ENCODE measurements around the gene MELTF.

MELTF gene

DNA sequence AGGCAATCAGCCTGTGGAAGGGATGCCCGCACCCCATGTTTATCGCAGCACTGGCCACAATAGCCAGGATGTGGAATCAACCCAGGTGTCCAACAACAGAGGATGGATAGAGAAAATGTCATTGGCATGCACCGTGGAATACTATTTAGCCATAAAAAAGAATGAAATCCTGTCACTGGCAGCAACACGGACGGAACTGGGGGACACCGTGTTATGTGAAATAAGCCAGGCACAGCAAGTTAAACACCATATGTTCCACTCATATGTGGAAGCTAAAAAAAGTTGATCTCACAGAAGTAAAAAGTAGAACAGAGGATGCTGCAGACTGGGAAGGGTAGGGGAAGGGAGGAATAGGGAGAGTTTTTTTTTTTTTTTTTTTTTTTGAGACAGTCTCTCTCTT, 15.6 kb downstream of the MELTF start:
- H3K4me3 ChIP-seq (ENCODE audit: low read length) = no peak overlapping the region
- DNase-seq (ENCODE audit: low read depth, low spot score) = no peak

DNA sequence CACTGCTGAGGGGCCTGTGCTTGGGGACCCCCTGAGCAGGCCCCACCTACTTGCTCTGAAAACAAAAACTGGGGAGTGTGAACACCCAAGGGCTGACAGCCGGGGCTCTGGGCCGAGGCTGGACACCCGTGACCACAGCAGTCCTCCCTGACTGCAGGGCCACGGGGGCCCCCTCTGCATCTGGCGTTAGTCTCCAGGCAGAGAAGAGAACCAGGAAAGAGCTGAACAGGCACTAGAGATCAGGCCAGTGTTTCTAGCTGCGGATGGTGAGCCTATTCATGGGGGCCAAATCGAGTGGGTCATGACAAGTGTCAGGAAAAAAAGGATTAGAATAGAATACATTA, 17.1 kb downstream of the MELTF start:
- H3K4me3 ChIP-seq (ENCODE audit: low read length) = no peak overlapping the region
- DNase-seq (ENCODE audit: low read depth, low spot score) = no peak

DNA sequence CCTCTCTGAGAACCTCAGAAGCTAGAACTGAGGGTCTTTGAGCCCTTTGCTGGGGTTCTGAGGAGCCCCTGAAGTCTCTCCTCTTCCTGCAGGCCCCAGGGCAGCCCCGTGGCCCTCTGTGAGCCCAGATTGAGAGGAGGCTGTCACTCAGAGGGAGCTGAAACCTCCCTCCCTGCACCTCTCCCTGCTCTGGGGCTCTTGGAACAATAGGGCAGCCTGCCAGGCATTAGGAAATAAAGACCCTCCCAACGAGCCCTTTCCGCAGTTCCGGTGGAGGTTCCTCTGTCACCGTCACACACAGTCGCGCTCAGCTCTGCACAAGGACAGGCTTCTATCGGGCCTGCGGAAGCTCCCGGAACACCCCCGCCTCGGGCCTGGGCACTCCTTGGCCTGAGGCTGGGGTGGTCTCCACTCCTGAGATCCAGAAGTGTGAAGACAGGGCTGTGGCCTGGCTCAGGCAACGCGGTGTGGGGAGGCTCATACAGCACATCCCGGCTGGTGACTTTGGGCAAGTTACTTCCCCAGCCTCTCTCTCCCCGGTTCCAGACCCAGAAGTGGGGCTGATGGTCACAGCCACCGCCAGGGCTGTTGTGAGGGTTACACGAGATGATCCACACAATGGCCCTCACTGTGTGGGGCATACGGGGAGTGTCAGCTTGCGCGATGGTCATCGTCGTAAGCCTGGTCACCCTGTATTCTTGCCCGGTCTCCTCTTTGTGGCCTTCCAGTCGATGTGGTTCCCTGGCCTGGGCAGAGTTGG, 17.7 kb downstream of the MELTF start:
- H3K4me3 ChIP-seq (ENCODE audit: low read length) = no peak overlapping the region
- no peak for DNase-seq (ENCODE audit: low read depth, low spot score)

DNA sequence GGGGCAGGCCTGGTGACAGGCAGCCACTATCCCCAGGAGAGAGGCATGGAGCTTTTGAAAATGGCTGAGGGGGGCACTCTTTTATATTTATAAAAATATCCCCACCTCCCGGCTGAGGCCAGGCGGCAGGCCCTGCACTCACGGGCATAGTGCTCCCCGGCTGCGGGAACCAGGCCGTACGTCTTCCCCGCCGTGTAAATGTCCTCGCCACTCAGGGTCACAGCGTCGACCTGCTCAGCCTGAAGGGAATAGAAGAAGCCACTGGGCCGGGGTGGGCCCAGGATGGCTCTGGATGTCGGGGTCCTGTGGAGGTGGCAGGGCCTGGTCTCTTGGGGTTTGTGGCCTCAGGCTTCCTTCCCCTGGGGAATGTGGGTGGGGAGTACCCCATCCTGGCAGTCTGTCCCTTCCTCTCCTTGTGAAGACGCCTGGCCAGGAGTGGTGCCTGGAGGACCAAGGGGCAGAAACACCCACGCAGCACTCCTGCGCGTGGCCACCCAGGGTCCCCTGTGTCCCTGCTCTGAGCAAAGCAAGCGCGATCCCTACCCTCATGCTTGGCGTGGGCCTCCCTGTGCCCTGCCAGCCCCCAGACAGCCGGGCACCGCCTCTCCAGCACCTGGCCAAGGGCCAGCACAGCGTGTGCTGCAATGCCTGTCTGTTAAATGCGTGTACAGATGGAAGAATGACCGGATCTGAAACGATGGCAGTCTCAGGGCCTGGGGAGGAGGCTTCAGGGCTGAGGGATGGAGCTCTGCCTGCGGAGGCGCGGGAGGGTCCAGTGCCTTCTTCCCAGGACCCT, 18.9 kb downstream of the MELTF start:
- H3K4me3 ChIP-seq (ENCODE audit: low read length) = no peak overlapping the region
- DNase-seq (ENCODE audit: low read depth, low spot score) = no peak

DNA sequence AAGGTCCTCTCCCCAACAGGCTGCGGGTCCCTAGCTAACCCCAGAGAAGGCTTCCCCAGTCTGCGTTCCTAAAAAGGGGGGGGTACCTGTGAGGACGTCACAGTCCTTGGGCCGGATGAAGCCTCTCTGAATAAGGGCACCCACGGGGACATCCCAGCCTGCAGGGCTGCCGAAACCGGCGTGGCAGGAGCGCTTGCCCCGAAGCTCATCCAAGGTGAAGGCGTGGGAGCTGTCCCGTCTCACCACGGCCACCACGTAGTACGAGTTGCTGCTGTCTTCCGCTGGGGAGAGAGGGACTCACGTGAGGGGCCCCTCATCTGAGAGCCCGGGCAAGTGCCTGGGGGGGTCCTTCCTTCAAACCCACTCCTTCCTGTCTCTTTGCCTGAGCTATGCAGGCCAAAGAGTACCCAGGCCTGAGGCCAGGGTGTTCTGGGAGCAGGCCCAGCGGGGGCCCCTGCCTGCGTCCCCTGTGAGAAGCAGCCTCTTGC, 20.0 kb downstream of the MELTF start:
- no peak overlapping the region for H3K4me3 ChIP-seq (ENCODE audit: low read length)
- DNase-seq (ENCODE audit: low read depth, low spot score) = no peak

DNA sequence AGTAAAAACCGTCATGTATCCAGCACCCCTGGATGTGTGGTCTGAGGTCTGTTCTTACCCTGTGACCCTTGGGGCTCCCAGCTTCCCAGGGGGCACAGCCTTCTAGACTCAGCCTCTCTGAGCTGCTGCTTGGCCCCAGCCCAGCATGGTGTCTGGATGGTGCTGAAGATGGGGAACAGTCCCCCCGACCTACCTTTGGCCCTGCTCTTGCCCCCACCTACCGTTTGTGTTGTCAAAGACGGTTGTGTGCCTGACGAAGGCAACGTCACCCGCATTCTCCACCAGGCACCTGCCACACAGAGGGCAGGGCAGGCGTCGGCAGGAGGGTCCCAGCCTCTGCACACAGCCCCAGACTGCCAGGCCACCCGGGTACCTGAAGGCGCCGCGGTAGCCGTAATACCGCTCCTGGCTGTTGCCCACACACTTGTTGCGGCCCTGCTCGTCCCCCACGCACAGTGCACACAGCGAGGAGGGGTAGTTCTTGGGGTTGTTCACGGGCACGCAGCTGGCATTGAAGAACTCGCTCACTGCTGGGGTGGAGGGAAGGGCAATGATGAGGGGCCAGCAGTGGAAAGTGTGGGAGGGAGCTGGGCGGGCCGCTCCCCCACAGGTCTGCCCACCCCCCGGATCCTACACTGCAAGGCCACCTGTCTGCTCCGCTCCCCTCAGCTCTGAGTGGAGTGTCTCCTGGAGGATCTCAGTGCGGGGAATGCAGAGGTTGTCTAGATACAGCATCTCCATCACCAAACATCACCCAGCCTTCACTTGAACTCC, 21.0 kb downstream of the MELTF start:
- no peak for DNase-seq (ENCODE audit: low read depth, low spot score)
- H3K4me3 ChIP-seq (ENCODE audit: low read length) = no peak overlapping the region

DNA sequence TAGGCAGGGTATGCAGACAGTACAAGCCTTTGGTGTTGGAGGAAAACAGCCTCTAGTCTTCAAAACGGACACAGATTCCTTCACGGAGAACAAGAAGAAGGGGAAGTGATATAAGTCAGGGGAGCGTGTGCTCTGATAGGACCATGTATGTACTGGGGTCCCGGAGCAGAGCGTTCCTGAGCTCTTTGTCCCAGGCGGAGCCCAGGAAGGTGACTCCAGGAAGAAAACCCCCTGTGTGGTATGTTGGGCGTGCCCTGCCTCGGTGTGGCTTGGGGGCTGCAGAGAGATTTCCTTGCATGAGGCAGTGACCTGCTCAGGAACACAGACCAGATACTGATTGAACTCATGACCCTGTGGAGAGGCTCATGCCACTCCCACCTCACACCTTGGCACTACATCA, 21.7 kb downstream of the MELTF start:
- DNase-seq (ENCODE audit: low read depth, low spot score) = no peak

DNA sequence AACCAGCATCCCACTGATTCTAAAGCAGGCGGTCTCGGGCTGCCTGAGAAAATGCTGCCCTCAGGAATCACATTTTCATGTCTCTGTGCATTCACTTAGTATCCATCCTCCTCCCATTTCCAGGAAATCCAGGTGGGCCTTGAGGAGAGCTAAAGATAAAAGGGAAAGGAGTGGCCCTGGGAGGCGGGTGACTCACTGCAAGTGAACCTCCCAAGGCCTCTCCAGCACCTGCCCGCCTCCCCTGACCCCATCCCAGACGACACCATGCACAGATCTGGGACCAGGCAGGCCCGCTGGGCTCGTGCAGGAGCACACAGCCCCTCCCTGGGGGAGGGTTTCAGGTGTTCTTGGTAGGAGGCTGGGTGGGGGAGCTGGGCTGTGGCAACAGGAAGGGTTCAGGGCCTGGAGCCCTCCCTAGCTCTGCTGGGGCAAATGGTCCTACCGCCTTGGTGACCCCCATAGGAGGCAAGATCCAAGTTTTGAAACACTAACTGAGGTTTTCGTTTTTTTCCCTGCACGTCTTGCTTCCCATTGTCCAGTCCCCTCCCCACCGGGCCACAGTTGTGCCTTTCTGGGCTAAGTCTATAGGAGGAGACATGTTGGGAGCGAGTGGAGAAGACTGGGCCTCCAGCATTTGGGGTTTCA, 22.2 kb downstream of the MELTF start:
- no peak for DNase-seq (ENCODE audit: low read depth, low spot score)
- no peak overlapping the region for H3K4me3 ChIP-seq (ENCODE audit: low read length)

More for the DNA sequence above, 21.7 kb downstream of the MELTF start:
- H3K4me3 ChIP-seq (ENCODE audit: low read length) = no peak overlapping the region

DNA sequence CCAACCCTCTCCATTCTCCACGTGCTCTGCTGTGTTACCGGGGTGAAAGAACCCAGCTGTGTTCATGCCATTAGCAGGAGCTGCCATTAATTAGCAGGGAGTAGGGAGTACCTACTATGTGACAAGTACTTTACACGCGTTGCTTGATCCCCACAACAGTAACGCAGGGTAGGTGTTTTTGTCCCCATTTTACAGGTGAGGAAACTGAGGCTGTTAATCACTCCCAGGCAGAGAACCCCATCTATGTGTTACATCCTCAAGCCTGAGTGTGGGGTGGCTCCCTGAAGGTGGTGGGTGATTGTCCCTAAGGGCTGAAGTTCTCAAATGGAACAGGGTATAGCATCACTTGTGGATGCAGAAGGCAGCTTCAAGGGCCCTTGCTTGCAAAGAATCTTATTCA, 22.8 kb downstream of the MELTF start:
- H3K4me3 ChIP-seq (ENCODE audit: low read length) = no peak overlapping the region
- no peak for DNase-seq (ENCODE audit: low read depth, low spot score)

DNA sequence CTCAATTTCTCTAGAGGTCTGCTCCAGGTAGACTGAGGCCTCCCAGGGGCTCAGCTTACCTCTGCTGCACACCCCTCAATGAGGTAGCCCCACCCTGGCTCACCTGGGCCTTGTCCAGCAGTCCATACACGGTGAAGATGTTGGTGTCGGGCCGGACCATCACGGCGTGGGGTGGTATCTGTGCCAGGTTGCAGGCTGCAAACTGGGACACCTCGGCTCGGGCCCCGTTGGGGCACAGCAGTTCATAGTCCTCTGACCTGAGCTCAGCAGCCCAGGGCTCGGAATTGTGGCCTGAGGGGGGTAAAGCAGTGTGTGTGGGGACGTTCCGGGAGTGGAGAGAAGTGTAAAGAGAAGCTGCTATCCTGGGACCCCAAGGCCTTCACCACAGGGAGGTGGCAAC, 23.2 kb downstream of the MELTF start:
- H3K4me3 ChIP-seq (ENCODE audit: low read length) = no peak overlapping the region
- no peak for DNase-seq (ENCODE audit: low read depth, low spot score)

DNA sequence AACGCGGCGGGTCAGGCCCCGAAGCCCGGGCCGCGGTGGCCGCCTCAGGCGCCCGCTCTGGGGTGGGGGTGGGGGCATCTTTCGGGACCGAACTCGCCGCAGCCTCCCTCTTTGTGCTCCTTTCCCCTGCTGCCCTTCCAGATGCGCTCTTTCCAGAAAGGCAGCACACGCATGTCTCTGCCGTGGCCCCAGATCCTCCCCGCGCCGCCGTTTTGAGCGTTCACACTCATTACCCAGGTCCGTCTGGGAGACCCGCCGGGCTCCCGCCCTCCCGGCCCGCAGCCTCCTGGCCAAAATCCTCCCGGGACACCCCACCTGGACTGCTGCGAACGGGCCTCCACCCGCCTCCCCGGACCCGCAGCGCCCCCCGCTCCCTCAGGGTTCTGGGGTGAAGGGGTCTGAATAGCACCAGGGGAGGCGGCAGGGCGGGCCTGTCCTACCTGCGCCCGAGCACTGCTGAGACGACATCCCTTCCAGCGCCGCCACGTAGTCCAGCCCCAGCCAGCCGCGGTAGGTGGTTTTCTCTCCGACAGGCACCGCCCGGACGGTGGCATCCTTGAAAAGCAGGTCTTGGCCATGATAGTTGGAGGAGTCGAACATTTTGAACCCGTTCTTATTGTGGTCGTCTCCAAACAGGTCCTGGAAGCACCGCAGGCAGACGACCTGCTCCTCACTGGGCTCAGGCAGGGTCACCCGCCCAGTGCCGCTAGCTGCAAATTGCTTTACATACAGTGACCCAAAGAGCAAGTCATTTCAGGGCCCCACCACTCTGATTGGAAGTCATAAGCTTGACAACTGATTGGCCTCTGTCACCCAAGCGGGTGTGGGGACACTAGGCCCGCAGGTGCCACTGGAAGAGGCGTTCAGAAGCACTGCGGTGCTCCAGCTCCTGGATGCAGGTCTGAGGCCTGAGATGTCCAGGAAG, 25.9 kb downstream of the MELTF start:
- peak overlapping the region; percentile 68 for H3K4me3 ChIP-seq (ENCODE audit: low read length)
- DNase-seq (ENCODE audit: low read depth, low spot score) = no peak

DNA sequence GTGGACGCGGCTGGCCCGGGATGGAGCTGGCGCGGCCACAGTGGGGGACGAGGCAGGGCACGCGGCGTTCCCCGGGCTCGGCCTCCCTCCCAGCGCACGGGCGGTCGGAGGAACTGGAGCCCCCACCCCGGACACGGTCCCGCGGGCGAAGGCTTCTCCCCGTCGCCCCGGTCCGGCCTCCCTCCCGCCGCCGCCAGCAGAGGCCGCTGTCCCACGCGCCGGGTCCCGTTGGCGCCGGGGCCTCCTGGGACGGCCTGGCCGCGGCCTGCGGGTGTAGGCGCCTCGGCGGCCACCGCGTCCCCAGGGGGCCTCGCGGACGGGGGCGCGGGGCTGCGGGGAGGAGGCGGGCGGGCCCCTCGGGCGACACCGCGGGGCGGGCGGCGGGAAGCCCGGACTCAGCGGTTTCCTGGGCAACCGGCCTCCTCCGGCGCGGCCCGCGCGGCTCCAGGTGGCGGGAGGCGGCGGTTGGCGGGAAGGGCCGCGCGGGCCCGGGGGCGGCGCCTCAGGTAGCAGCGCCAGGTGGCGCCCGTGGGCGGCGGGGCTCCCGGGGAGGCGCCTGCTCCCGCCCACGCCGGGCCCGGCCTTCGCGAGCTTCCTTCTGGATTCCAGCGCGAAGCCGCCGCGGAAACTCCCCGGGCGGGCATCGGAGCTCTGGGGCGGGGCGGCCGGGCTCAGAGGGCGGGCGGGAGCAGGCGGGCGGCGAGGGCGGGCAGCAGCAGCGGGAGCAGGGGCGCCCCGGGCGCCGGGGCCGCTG, 26.7 kb downstream of the MELTF start:
- DNase-seq (ENCODE audit: low read depth, low spot score) = peak; percentile 43
- H3K4me3 ChIP-seq (ENCODE audit: low read length) = peak overlapping the region; percentile 68

DNA sequence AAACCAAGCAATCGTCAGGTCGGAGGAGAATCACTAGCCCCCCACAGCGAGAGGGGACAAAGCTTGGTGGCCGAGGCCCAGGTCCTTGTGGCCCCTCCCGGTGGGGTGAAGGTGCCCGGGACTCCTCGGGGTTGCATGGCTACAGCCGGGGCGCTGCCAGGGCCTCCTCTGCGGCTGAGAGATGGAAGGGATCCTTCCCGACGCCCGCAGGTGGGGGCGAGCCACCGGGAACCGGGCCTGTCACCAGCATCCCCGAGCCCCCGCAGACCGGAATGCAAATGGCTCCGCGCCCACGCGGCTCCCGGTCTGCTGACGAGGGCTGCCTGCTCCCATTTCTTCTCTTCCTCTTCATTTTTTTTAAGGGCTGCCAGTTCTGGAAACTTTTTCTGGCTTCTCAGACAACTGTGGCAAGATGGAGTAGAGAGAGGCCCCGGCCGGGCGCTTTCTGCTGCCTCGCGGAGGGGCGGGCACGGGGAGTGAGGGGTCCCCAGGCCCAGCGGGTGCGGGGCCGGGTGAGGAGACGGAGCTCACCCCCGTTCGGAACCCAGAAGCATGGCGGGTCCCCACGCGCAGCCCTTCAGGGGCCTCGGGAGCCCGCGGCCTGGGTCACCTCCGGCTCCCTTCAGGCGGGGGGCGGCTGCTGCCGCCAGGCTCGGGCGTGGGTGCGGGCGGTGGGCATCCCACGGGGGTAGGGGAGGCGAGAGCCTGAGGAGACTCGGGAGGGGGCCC, 27.5 kb downstream of the MELTF start:
- DNase-seq (ENCODE audit: low read depth, low spot score) = no peak

DNA sequence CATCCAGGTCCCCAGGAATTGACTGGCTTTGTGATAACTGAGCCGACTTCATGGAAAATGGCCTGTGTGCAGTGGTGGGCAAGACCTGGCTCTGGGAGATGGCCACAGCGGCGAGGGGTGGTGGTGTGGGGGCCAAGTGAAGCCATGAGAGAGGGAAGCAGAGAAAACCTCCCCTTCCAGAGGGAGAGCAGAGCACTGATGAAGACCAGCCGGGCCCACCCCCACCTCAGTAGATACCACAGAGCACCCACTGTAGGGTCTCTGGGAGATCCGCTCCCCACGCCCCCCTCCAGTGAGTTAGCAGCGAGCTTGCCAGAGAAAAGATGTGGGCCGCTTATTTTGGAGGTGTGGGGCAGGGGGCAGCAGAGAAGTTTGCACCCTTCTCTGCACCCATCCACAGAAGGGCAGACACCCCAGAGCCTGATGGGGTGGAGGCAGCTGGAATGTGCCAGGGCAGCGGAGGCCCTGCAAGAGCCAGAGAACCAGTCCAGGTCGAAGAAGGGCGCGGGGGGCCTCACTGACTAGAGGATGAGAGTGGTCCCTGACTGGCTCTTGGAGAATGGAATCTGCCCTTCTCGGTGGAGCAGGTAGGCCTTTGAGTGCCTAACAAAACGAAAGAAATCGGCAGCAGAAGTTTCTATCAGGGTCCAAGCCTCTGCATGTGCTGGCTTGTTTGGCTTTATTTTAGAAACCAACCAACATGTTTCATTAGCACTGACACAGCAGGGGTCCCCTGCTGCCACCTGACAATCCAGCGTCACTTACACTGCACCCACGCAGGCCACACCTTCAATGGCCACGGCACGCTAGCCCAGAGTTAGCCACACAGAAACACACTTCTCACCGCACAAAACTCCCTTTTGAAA, 28.3 kb downstream of the MELTF start:
- no peak for DNase-seq (ENCODE audit: low read depth, low spot score)
- no peak overlapping the region for H3K4me3 ChIP-seq (ENCODE audit: low read length)

More for the DNA sequence above, 27.5 kb downstream of the MELTF start:
- H3K4me3 ChIP-seq (ENCODE audit: low read length) = peak overlapping the region; percentile 13; the same call in 1 of the 2 replicates

DNA sequence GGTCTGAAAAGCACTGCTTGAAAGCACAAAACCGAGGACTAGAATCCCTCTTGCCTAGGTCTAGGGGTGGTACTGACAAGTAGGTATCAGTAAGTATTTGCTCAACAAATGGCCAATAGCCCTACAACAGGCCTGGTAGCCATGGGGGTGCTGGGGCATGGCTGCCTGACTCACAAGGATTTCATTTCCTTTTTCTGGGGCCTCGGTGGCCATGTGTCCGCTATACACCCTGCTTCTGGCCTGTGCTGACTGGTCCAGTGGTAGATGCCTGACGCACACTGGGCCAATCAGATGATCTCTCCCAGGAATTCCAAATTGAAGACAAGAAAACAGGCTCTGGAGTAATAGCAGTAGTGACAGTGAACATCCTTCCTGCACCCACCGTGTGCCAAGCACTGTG, 29.4 kb downstream of the MELTF start:
- no peak overlapping the region for H3K4me3 ChIP-seq (ENCODE audit: low read length)
- DNase-seq (ENCODE audit: low read depth, low spot score) = no peak

Data from Jurkat, Clone E6-1 (cell line).